ENCODE measurements around the gene PRAMEF18.
"Not testable (repeated sequence)": the region's sequence is repeated elsewhere in the genome, so short reads cannot be mapped to it uniquely, and the experiment has no call there.

PRAMEF18 gene

GRCh38 chr1:13208712-13209111, 17.2 kb downstream of the PRAMEF18 start:
- H3K79me2 ChIP-seq (ENCODE audit: insufficient read depth, low read length); H4K20me1 ChIP-seq (ENCODE audit: low read depth, low read length); H3K9me2 ChIP-seq (replicated peaks; ENCODE audit: insufficient read depth, low read length); H2AFZ ChIP-seq (ENCODE audit: low read depth, low read length, severe bottlenecking); H3K9ac ChIP-seq (ENCODE audit: low read length); H3K27ac ChIP-seq (ENCODE audit: low read depth, low read length); H3K9me3 ChIP-seq (ENCODE audit: insufficient read depth, low read length); H3K36me3 ChIP-seq (ENCODE audit: low read length); H3K4me2 ChIP-seq (ENCODE audit: low read depth, low read length, poor library complexity, severe bottlenecking); H3K27me3 ChIP-seq (ENCODE audit: low read length); H3K4me3 ChIP-seq (ENCODE audit: insufficient read depth, low read length, poor library complexity, severe bottlenecking); H3F3A ChIP-seq (ENCODE audit: insufficient read depth): not testable (repeated sequence)

GRCh38 chr1:13201309-13201708, 24.6 kb downstream of the PRAMEF18 start, which contains the start of gene PRAMEF13:
TSS of gene PRAMEF13 (minus strand) at chr1:13201409. CDS start at chr1:13199589, 1,820 bp downstream.
- not testable (repeated sequence) for H2AFZ ChIP-seq (ENCODE audit: low read depth, low read length, severe bottlenecking); H3K4me2 ChIP-seq (ENCODE audit: low read depth, low read length, poor library complexity, severe bottlenecking); H3K79me2 ChIP-seq (ENCODE audit: insufficient read depth, low read length); H3K9ac ChIP-seq (ENCODE audit: low read length); H3K9me2 ChIP-seq (replicated peaks; ENCODE audit: insufficient read depth, low read length); H3K4me3 ChIP-seq (ENCODE audit: insufficient read depth, low read length, poor library complexity, severe bottlenecking); H3K36me3 ChIP-seq (ENCODE audit: low read length); H4K20me1 ChIP-seq (ENCODE audit: low read depth, low read length); H3K27ac ChIP-seq (ENCODE audit: low read depth, low read length); H3F3A ChIP-seq (ENCODE audit: insufficient read depth); H3K9me3 ChIP-seq (ENCODE audit: insufficient read depth, low read length); H3K27me3 ChIP-seq (ENCODE audit: low read length)

Measured in SU-DHL-6 (cell line).